BJ (cell line): Measurements from ENCODE around the gene FGD4. TPM values are rescaled to one million over a fixed set of nuclear protein-coding genes. Genes with fewer than 3 reads are reported as not detected.

ENCODE experiments used
- CTCF ChIA-PET: fragments of 350-600 bp; formaldehyde crosslinking; extraction: SDS; loops from one replicate; lab custom pipeline; 2021; ENCODE audit warnings: antibody characterized with exemption, inconsistent platforms; lab: Yijun Ruan, JAX
- POLR2A ChIA-PET: fragments of 300-600 bp; sonication (Branson Sonifier 250); formaldehyde crosslinking; extraction: SDS; loops from one replicate; lab custom pipeline; 2021; ENCODE audit warnings: antibody characterized with exemption; lab: Charles Lee
- DNase-seq: peaks from one replicate; pipeline ENCODE4 v3.0.0-alpha.2; 2011; ENCODE audit warnings: low read depth
- H3K27me3 ChIP-seq: 2 replicates; pipeline ENCODE4 v1.6.0; 2011; ENCODE audit warnings: low read length; ENCODE audit not compliant: control insufficient read depth, insufficient read depth
- H3K36me3 ChIP-seq: 2 replicates; pipeline ENCODE4 v1.5.1; 2011; ENCODE audit warnings: low read length; ENCODE audit not compliant: control insufficient read depth, insufficient read depth
- H3K4me3 ChIP-seq: 2 replicates; pipeline ENCODE4 v1.5.1; 2011; ENCODE audit warnings: low read depth, mild to moderate bottlenecking, control low read depth, low read length
- polyA plus RNA-seq: library from polyadenylated mRNA; depleted of rRNA; stranded (reverse); fragments of >200 nt; gene quantifications from 2 replicates; pipeline ENCODE4 v1.2.3, GENCODE V29; 2011
- TF ChIP-seq, protein P1 (sequence below): IDR thresholded peaks from 2 replicates; pipeline ENCODE4 v1.5.1; 2011; ENCODE audit warnings: low read depth, mild to moderate bottlenecking, control low read depth, inconsistent platforms, low read length, moderate library complexity; ENCODE audit not compliant: insufficient read depth

Gene FGD4
- polyA plus RNA-seq, 1 experiment, result 11.1 TPM

GRCh38 chr12:32651956-32652210, 252.5 kb downstream of the FGD4 start:
- CTCF ChIA-PET, result interaction anchor here (0.8 kb wide), 1 partner anchor 17 kb away, joined by 3 read pairs; no protein-coding TSS in a partner anchor
- Histone ChIP-seq H3K27me3 (no peaks in the 10 kb centered on the region), H3K36me3 (no peaks in the 10 kb centered on the region), H3K4me3 (no peak overlapping the region)
- POLR2A ChIA-PET, result no interaction called here
- TF ChIP-seq, protein P1, sequence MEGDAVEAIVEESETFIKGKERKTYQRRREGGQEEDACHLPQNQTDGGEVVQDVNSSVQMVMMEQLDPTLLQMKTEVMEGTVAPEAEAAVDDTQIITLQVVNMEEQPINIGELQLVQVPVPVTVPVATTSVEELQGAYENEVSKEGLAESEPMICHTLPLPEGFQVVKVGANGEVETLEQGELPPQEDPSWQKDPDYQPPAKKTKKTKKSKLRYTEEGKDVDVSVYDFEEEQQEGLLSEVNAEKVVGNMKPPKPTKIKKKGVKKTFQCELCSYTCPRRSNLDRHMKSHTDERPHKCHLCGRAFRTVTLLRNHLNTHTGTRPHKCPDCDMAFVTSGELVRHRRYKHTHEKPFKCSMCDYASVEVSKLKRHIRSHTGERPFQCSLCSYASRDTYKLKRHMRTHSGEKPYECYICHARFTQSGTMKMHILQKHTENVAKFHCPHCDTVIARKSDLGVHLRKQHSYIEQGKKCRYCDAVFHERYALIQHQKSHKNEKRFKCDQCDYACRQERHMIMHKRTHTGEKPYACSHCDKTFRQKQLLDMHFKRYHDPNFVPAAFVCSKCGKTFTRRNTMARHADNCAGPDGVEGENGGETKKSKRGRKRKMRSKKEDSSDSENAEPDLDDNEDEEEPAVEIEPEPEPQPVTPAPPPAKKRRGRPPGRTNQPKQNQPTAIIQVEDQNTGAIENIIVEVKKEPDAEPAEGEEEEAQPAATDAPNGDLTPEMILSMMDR, result no peak
- DNase-seq, result no peak

DNA sequence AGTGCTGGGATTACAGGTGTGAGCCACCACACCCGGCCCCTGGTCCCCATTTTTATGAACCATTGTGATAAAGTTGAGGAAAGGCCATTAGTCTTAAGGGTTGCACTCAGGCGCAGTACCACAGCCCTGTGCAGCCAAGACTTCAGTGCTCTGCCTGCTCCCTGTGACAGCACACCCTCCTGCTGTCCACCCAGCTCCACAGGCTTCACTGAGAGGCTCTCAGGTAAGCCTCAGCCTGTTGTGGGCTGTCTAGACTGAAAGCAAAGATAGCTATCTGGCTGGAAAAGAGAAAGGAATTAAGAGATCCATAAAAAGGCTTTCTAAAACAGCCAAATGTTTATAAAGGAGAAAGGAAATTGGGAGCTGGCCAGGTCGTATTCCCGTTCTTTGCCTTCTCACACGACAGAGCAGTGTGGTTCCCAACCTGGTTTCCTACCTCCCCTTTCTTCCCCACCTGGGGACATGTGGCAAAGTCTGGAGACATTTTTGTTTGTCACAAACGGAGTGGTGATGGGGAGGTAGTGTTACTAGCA, 260.6 kb downstream of the FGD4 start:
- ChIA-PET CTCF (interaction anchor here (1.0 to 5.2 kb wide), 2 partner anchors 10 to 204 kb away, joined by 3 to 55 read pairs; no protein-coding TSS in a partner anchor), POLR2A (no interaction called here)
- Histone ChIP-seq H3K4me3 (no peak overlapping the region), H3K27me3 (no peaks in the 10 kb centered on the region), H3K36me3 (no peaks in the 10 kb centered on the region)
- DNase-seq, result peak; percentile 63
- TF ChIP-seq, protein P1, result no peak

GRCh38 chr12:32661706-32662105, 262.3 kb downstream of the FGD4 start:
- CTCF ChIA-PET, result interaction anchor here (0.6 to 2.4 kb wide), 2 partner anchors 10 to 180 kb away, joined by 3 to 13 read pairs; no protein-coding TSS in a partner anchor
- POLR2A ChIA-PET, result no interaction called here
- H3K27me3 ChIP-seq, result no peaks in the 10 kb centered on the region
- no peak for DNase-seq
- H3K36me3 ChIP-seq, result no peaks in the 10 kb centered on the region
- no peak overlapping the region for H3K4me3 ChIP-seq
- TF ChIP-seq, protein P1, result no peak

DNA sequence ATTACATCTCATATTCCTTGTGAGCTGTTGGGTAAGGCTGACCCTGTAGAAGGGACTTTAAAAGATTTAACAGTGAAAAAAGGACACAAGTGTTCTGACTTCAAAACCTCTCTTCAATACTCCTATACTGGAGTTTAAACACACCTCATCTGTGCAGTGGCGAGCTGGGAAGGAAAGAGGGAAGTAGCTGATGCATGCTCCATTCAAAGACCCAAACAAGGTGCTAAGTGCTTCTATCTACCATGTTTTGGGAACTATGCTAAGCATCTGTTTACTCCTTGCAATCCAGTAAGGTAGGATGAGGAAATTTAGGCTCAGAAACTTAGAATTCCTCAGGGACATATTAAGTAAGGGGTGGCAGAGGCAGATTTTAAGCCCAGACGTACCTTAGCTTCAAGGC, 263.3 kb downstream of the FGD4 start:
- POLR2A ChIA-PET, result no interaction called here
- CTCF ChIA-PET, result interaction anchor here (0.9 to 2.4 kb wide), 2 partner anchors 9 to 297 kb away, joined by 3 to 13 read pairs; no protein-coding TSS in a partner anchor
- Histone ChIP-seq H3K4me3 (no peak overlapping the region), H3K27me3 (no peaks in the 10 kb centered on the region), H3K36me3 (no peaks in the 10 kb centered on the region)
- no peak for DNase-seq
- TF ChIP-seq, protein P1, result no peak

DNA sequence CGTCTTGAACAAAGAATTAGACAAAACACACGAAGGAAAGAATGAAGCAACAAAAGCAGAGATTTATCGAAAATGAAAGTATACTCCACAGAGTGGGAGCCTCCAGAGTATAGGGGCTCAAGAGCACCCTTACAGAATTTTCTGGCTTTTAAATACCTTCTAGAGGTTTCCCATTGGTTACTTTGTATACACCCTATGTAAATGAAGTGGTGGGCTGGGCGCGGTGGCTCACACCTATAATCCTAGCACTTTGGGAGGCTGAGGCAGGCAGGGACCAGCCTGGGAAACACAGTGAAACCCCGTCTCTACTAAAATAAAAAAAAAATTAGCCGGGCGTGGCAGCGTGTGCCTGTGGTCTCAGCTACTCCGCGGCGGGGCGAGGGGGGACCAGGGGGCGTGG, 266.7 kb downstream of the FGD4 start:
- H3K36me3 ChIP-seq, result no peaks in the 10 kb centered on the region
- H3K27me3 ChIP-seq, result no peaks in the 10 kb centered on the region
- DNase-seq, result no peak
- CTCF ChIA-PET, result interaction anchor here (0.6 kb wide), 1 partner anchor 238 kb away, joined by 4 read pairs; no protein-coding TSS in a partner anchor
- no peak overlapping the region for H3K4me3 ChIP-seq
- TF ChIP-seq, protein P1, result no peak
- POLR2A ChIA-PET, result no interaction called here
